HepG2 (cell line): ENCODE data around the gene BLOC1S1. TPM values are rescaled to one million over a fixed set of nuclear protein-coding genes. Genes with fewer than 3 reads are reported as not detected.

Experiments
- ATAC-seq: fragments of 200-7000 bp; cut with Tn5 transposase; 3 replicates; pipeline ENCODE4 v1.9.1; 2020; ENCODE audit warnings: mild to moderate bottlenecking, moderate library complexity
- BruUV-seq: library from RNA; stranded (reverse); fragments of 400-500 nt; replicated peaks from 2 replicates; lab custom pipeline; 2021; lab: Mats Ljungman, UMichigan
- CTCF ChIA-PET: fragments of 300-600 bp; formaldehyde crosslinking; extraction: SDS; loops from one replicate; lab custom pipeline; 2021; ENCODE audit warnings: low total read pairs, inconsistent platforms, low intra/inter-chr PET ratio; lab: Yijun Ruan, JAX
- POLR2A ChIA-PET: fragments of 350-600 bp; sonication (Branson Sonifier 250); formaldehyde crosslinking; loops from one replicate; lab custom pipeline; 2020; ENCODE audit warnings: antibody characterized with exemption, inconsistent platforms; lab: Yijun Ruan, JAX
- DNase-seq: peaks from one replicate; pipeline ENCODE4 v3.0.0-alpha.2; 2015; ENCODE audit warnings: low spot score
- FAIRE-seq: peaks from 3 replicates; lab custom pipeline; 2011; peaks lifted over from hg19 to GRCh38; lab: Jason Lieb, UNC
- H2AFZ ChIP-seq: one replicate; pipeline ENCODE4 v1.6.1; 2011; ENCODE audit warnings: low read length, inconsistent platforms
- H3K27ac ChIP-seq: fragments of 300-600 bp; 3 replicates; pipeline ENCODE4 v1.8.0; 2011; ENCODE audit warnings: mixed run types, mild to moderate bottlenecking, mixed read lengths, low read length, inconsistent platforms; ENCODE audit not compliant: insufficient read depth; ENCODE audit errors: extremely low read length
- H3K27me3 ChIP-seq, 2 experiments: fragments of 200-600 bp in 1 of 2; 2 replicates in 1 of 2; 3 replicates in 1 of 2; pipeline versions ENCODE4 v1.6.0 to v1.8.0; 2011; ENCODE audit warnings: low read length in 2 of 2, mild to moderate bottlenecking in 2 of 2, moderate library complexity in 2 of 2, inconsistent platforms in 1 of 2; ENCODE audit not compliant: insufficient read depth in 2 of 2, control insufficient read depth in 1 of 2
- H3K36me3 ChIP-seq, 2 experiments: fragments of 200-600 bp in 1 of 2; replicated peaks in 1 of 2; 2 replicates in 1 of 2; 3 replicates in 1 of 2; pipeline versions ENCODE4 v1.5.1 to v1.8.0; 2011; ENCODE audit warnings: low read length in 2 of 2, inconsistent platforms in 1 of 2; ENCODE audit not compliant: insufficient read depth in 2 of 2, control insufficient read depth in 1 of 2
- H3K4me1 ChIP-seq: 2 replicates; pipeline ENCODE4 v1.5.1; 2012; ENCODE audit warnings: low read length, inconsistent platforms; ENCODE audit not compliant: insufficient read depth
- H3K4me2 ChIP-seq: 2 replicates; pipeline ENCODE4 v1.6.0; 2011; ENCODE audit warnings: low read depth, low read length, inconsistent platforms
- H3K4me3 ChIP-seq, 3 experiments: fragments of 200-600 bp in 1 of 3; sonication (generic), shearing (Covaris generic) in 1 of 3; replicated peaks in 1 of 3; 2 replicates each; pipeline ENCODE4 v1.5.1; 2011 to 2016; ENCODE audit warnings: low read length in 3 of 3, inconsistent platforms in 2 of 3, low read depth in 2 of 3, mild to moderate bottlenecking in 2 of 3, control low read depth in 1 of 3, mixed read lengths in 1 of 3; ENCODE audit not compliant: insufficient read depth in 1 of 3
- H3K79me2 ChIP-seq: one replicate; pipeline ENCODE4 v1.6.1; 2011; ENCODE audit warnings: low read length, inconsistent platforms; ENCODE audit not compliant: insufficient read depth
- H3K9ac ChIP-seq: 2 replicates; pipeline ENCODE4 v1.6.0; 2011; ENCODE audit warnings: mild to moderate bottlenecking, low read depth, low read length, inconsistent platforms; ENCODE audit not compliant: insufficient read depth
- H3K9me3 ChIP-seq: 2 replicates; pipeline ENCODE4 v1.5.1; 2012; ENCODE audit warnings: mild to moderate bottlenecking, low read length
- H4K20me1 ChIP-seq: 2 replicates; pipeline ENCODE4 v1.6.0; 2011; ENCODE audit warnings: inconsistent platforms, mild to moderate bottlenecking, low read length, moderate library complexity; ENCODE audit not compliant: insufficient read depth
- PBX2 ChIP-seq: IDR thresholded peaks from 2 replicates; pipeline ENCODE4 v1.6.1; 2016; ENCODE audit warnings: control low read depth
- ZNF687 ChIP-seq: sonication (generic); formaldehyde crosslinking; IDR thresholded peaks from 2 replicates; pipeline ENCODE4 v1.5.1; 2020; ENCODE audit warnings: mild to moderate bottlenecking, missing genetic modification reagents, moderate library complexity
- ZNF772 ChIP-seq: sonication (generic); formaldehyde crosslinking; IDR thresholded peaks from 2 replicates; pipeline ENCODE4 v1.5.0; 2020; ENCODE audit warnings: mild to moderate bottlenecking, missing genetic modification reagents
- WGBS: methylation state at CpG from one replicate; pipeline ENCODE4 v1.1.6; 2017; ENCODE audit warnings: low lambda C conversion rate; 5-methylcytosine and 5-hydroxymethylcytosine counted together
- in situ Hi-C: cut with HindIII; loops from 2 replicates; pipeline ENCODE4 v1.10.0; 2017; ENCODE audit warnings: low pct_unique_long_range_greater_than_20kb; ENCODE audit not compliant: extremely low pct_ligation_motif_present
- intact Hi-C: fragments of 100-400 bp; cut with micrococcal nuclease; formaldehyde crosslinking; loops from one replicate; pipeline ENCODE4 v1.10.0; 2022; ENCODE audit not compliant: unreplicated experiment
- polyA plus RNA-seq, 8 experiments: library from polyadenylated mRNA; depleted of rRNA in 3 of 8; stranded (reverse) in 7 of 8; unstranded in 1 of 8; fragments of >200 nt; fragmentation: Illumina TruSeq in 4 of 8; extraction: Trizol in 4 of 8; gene quantifications; 2 replicates each; pipeline versions ENCODE4 v1.2.1 to v1.2.3, GENCODE V29; 2011 to 2016; ENCODE audit warnings: low read depth in 4 of 8, missing spikeins in 1 of 8, mixed read lengths in 1 of 8; ENCODE audit not compliant: insufficient read depth in 1 of 8
- total RNA-seq, 5 experiments: library from RNA; depleted of rRNA; stranded (reverse); fragments of >200 nt; fragmentation: Illumina TruSeq; extraction: Trizol; gene quantifications; 2 replicates each; pipeline ENCODE4 v1.2.3, GENCODE V29; 2016; ENCODE audit warnings: low read depth in 1 of 5

The BLOC1S1 gene
- total and polyA plus RNA-seq, 2 of the 13 experiments (the other 11 are each of a cell fraction or from before 2014, with no cell fraction given) = 55.1 to 95.3 TPM

- Histone ChIP-seq H3K9me3 (no peaks in the 10 kb centered on the region), H3K4me3 (no peak overlapping the region), H2AFZ (no peak overlapping the region), H3K27ac (no peak overlapping the region), H4K20me1 (no peaks in the 10 kb centered on the region), H3K27me3 (no peaks in the 10 kb centered on the region; a peak in 2 of 5 replicates), H3K4me2 (no peak overlapping the region), H3K4me1 (no peaks in the 10 kb centered on the region), H3K9ac (no peak overlapping the region), H3K36me3 (no peaks in the 10 kb centered on the region), H3K79me2 (no peaks in the 10 kb centered on the region)
- ATAC-seq (no peak), DNase-seq (no peak), FAIRE-seq (no peak)
- TF ChIP-seq PBX2 (no peak), ZNF772 (CRISPR knock-in tag) (no peak), ZNF687 (CRISPR knock-in tag) (no peak)
- POLR2A ChIA-PET = no interaction called here
- WGBS = 7% methylated on average over 4 of the region's 4 CpGs
- CTCF ChIA-PET = no interaction called here
- intact Hi-C loops = no loop called here
- no TSS peak for BruUV-seq
- in situ Hi-C loops = no loop called here
Measured at GRCh38 chr12:55671746-55672145, 44.1 kb upstream of the BLOC1S1 start.
